ENCODE data around the gene ALG3. TPM values are rescaled to one million over a fixed set of nuclear protein-coding genes. Genes with fewer than 3 reads are reported as not detected.

The ALG3 gene
- total RNA-seq, 3 donors from 2014 or later (not counting 1 experiment from before 2014, with no cell fraction given), result 18.4 to 21.8 (median 20.4) TPM

- under 1% methylated on average over 66 of the region's 67 CpGs for WGBS (ENCODE audit: insufficient coverage)
- Histone ChIP-seq H3K4me1 (ENCODE audit: control insufficient read depth, insufficient read depth, low read length) (peaks cover 29% of the 10 kb centered on the region), H3K27ac (ENCODE audit: low read length) (no peak within 1 kb of the TSS), H3K9me3 (ENCODE audit: control insufficient read depth, insufficient read depth, low read length) (no peaks in the 10 kb centered on the region), H3K4me3 (ENCODE audit: low read length) (peak within 1 kb of the TSS; percentile 28), H3K27me3 (ENCODE audit: control insufficient read depth, insufficient read depth, low read length) (peaks cover 20% of the 10 kb centered on the region), H3K36me3 (ENCODE audit: control insufficient read depth, insufficient read depth, low read length) (no peaks in the 10 kb centered on the region)
- H3K27ac Mint-ChIP-seq, result peak within 1 kb of the TSS; percentile 43 to 77
- no peaks in the 10 kb centered on the region for H3K9me3 Mint-ChIP-seq
- H3K4me3 Mint-ChIP-seq, result peak within 1 kb of the TSS; percentile 86
- ATAC-seq, result peak; percentile 61 to 65 (median 61)
- peaks cover 18 to 28% of the 10 kb centered on the region in 2 donors for H3K4me1 Mint-ChIP-seq
- intact Hi-C loops (cut with micrococcal nuclease), result no loop called here
- peak; percentile 45 to 68 for DNase-seq
- TF ChIP-seq CTCF (IDR thresholded peaks at IDR 0.05), result no peak
- H3K27me3 Mint-ChIP-seq (ENCODE audit: low read depth in 2 of 2), result peaks cover 0 to 17% of the 10 kb centered on the region in 2 donors
- H3K36me3 Mint-ChIP-seq, result no peaks in the 10 kb centered on the region
These were observed 12.6 kb upstream of the ALG3 start, which contains the start of gene CAMK2N2 for GRCh38 chr3:184261270-184261853. Gene CAMK2N2 (minus strand): TSS chr3:184261553. CDS start chr3:184261285, 268 bp downstream.

DNA sequence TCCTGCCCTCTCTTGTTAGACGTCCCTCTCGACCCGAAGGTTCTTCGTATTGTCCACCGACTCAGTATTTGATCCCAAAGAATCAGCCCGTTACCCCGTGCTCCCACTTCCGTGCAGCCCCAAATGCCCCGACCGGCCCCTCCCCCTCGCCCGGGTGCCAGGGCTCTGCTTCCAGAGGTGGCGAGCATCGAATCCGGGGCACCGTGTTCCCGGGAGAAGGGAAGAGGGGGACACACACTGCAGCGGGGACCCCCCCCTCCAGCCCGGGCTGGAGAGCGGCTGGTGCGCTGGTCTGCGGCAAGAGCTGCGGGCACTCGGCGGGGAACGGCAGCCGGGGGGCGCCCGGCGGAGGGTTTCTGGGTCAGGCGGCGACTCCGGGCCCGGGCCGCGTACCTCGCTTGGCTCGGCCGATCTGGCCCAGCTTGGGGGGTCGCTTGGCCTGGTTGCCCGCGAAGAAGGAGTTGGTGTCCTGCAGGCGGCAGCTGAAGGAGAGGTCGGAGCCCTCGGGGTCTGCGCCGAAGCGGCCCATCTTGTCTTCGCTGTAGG, 12.0 kb upstream of the ALG3 start:
- peak overlapping the region; percentile 43 to 77 for H3K27ac Mint-ChIP-seq
- no peak for DNase-seq
- no peaks in the 10 kb centered on the region for H3K36me3 Mint-ChIP-seq
- Histone ChIP-seq H3K27ac (ENCODE audit: low read length) (no peak overlapping the region), H3K9me3 (ENCODE audit: control insufficient read depth, insufficient read depth, low read length) (no peaks in the 10 kb centered on the region), H3K4me3 (ENCODE audit: low read length) (peak overlapping the region; percentile 15), H3K27me3 (ENCODE audit: control insufficient read depth, insufficient read depth, low read length) (peaks cover 20% of the 10 kb centered on the region), H3K4me1 (ENCODE audit: control insufficient read depth, insufficient read depth, low read length) (peaks cover 29% of the 10 kb centered on the region), H3K36me3 (ENCODE audit: control insufficient read depth, insufficient read depth, low read length) (no peaks in the 10 kb centered on the region)
- H3K4me1 Mint-ChIP-seq, result peaks cover 18 to 28% of the 10 kb centered on the region in 2 donors
- H3K9me3 Mint-ChIP-seq, result no peaks in the 10 kb centered on the region
- no peak for ATAC-seq
- intact Hi-C loops (cut with micrococcal nuclease), result no loop called here
- peaks cover 0 to 13% of the 10 kb centered on the region in 2 donors for H3K27me3 Mint-ChIP-seq (ENCODE audit: low read depth in 2 of 2)
- peak overlapping the region; percentile 86 for H3K4me3 Mint-ChIP-seq
- WGBS (ENCODE audit: insufficient coverage), result 2% methylated on average over 49 of the region's 49 CpGs
- TF ChIP-seq CTCF (IDR thresholded peaks at IDR 0.05), result no peak

- TF ChIP-seq CTCF (IDR thresholded peaks at IDR 0.05), result no peak
These were observed 11.3 kb upstream of the ALG3 start for GRCh38 chr3:184259878-184260723.

More at GRCh38 chr3:184259878-184260723, 11.3 kb upstream of the ALG3 start:
- Histone ChIP-seq H3K4me3 (ENCODE audit: low read length) (no peak overlapping the region), H3K27ac (ENCODE audit: low read length) (no peak overlapping the region), H3K27me3 (ENCODE audit: control insufficient read depth, insufficient read depth, low read length) (peaks cover 19% of the 10 kb centered on the region), H3K4me1 (ENCODE audit: control insufficient read depth, insufficient read depth, low read length) (peaks cover 29% of the 10 kb centered on the region), H3K9me3 (ENCODE audit: control insufficient read depth, insufficient read depth, low read length) (no peaks in the 10 kb centered on the region), H3K36me3 (ENCODE audit: control insufficient read depth, insufficient read depth, low read length) (no peaks in the 10 kb centered on the region)
- peak; percentile 70 to 77 (median 71) for ATAC-seq
- peak overlapping the region; percentile 86 for H3K4me3 Mint-ChIP-seq
- H3K4me1 Mint-ChIP-seq, result peaks cover 18 to 28% of the 10 kb centered on the region in 2 donors
- intact Hi-C loops (cut with micrococcal nuclease), result no loop called here
- H3K9me3 Mint-ChIP-seq, result no peaks in the 10 kb centered on the region
- H3K27me3 Mint-ChIP-seq (ENCODE audit: low read depth in 2 of 2), result peaks cover 0 to 13% of the 10 kb centered on the region in 2 donors
- H3K36me3 Mint-ChIP-seq, result no peaks in the 10 kb centered on the region
- 2% methylated on average over 91 of the region's 91 CpGs for WGBS (ENCODE audit: insufficient coverage)
- peak overlapping the region; percentile 43 to 77 for H3K27ac Mint-ChIP-seq
- DNase-seq, result peak; percentile 53 to 71
